HG02623 (cell line): Measurements from ENCODE around the gene TPT1.
A peak's percentile ranks its signal among the peaks of the same experiment; 100 is the strongest.
"Not testable (repeated sequence)": the region's sequence is repeated elsewhere in the genome, so short reads cannot be mapped to it uniquely, and the experiment has no call there.

ENCODE experiments used
- ATAC-seq: cut with Tn5 transposase; IDR thresholded peaks from one replicate; pipeline ENCODE4 v1.9.1; 2021; ENCODE audit warnings: moderate library complexity; ENCODE audit not compliant: unreplicated experiment

The TPT1 gene

DNA sequence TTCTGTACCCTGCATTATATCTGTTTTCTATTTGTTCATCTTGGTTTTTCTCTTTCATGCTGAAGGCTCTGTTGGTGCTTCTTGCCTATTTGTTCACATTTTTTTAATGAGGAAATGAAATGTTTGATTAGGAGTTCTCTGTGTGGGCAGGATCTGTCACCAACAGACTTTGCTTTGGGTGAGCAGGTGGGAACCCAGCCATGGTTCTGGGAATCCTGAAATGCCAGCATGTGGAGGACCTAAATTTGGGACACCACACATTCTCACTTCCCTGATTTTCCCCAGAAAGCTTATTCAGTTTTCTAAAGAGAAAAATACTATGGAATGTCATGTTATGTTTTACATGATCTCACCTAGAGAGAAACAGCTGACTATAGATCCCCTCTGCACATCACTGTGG lies 34.0 kb downstream of the TPT1 start:
- no peak for ATAC-seq

DNA sequence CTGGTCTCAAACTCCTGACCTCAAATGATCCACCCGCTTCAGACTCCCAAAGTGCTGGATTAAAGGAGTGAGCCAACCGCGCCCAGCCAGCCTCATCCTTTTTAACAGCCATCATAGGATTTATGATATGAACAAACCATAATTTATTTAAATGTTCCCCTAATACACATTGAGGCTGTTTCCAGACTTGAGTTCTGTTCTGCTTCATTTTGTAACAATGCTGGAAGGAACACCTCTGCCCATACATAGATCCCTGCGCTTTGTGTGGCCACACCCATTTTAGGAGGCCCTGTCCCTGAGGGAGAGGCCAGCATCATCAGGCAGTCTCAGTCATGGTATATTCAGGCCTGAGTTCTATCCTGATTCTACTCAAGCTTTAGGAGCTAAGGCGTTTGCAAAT lies 35.9 kb downstream of the TPT1 start:
- no peak for ATAC-seq

DNA sequence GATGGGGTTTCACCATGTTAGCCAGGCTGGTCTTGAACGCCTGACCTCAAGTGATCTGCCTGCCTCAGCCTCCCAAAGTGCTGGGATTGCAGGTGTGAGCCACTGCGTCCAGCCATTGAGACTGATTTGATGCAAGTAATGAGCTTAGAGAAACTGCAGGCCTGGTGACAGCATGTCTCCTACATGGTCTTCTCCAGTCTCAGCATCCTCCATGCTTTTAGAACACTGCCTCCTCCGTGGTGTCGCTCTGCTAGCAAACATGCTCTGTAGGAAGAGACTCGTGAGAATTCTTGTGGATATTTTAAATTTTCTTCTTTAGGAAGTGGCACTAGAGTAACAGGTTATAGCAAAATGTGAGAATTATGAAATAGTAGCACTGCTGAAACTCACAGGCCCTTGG lies 37.1 kb downstream of the TPT1 start:
- ATAC-seq: no peak

DNA sequence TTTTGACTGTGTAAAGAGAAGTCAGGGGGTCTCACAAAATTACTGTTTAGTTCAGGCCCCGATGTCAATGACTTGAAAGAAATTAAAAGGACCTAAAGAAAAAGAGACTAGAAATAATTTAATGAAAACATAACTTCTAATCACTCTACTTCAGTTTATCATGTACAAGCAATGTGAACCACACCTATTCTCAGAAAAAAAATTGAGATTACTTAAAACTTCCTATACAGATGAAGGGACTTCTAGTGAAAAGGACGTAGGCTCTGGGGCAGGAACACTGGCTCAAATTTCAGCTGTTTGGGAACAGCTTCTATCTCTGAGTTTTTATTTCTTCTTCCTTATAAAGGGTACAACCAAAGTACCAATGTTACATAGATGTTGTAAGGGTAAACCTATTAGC lies 38.0 kb downstream of the TPT1 start:
- ATAC-seq: no peak

DNA sequence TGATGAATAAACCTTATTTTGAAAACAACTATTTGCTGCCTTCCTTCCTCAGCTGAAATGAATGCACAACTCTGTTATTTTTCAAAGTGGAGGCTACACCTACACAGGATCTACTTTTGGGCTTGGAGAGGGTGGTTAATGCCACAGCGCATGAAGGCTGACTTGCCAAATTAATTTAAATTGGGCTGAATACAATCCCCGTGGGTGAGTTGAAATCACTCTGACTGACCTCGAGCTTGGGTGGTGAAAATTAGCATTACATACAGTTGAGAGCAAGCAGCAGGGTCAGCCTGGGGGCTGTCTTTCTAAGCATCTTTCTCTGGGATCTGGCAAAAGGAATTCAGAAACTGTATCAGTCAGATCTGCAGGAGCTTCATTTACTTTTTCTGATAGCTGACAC lies 38.5 kb downstream of the TPT1 start:
- no peak for ATAC-seq

DNA sequence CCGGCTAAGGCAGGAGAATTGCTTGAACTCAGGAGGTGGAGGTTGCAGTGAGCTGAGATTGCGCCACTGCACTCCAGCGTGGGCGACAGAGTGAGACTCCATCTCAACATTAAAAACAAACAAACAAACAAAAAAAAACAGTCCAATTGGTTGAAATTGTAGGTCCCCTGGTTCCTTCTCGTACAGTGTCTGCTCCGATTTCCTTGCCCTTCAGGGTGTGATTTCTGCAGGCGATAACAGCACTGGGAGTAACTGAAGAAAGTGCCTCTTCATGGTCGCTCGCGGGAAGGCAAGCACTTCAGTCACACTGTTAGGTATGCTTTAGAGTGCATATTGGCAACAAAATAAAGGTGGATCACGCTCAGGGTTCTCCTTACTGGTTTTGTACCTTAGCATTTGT lies 39.7 kb downstream of the TPT1 start:
- ATAC-seq: no peak

DNA sequence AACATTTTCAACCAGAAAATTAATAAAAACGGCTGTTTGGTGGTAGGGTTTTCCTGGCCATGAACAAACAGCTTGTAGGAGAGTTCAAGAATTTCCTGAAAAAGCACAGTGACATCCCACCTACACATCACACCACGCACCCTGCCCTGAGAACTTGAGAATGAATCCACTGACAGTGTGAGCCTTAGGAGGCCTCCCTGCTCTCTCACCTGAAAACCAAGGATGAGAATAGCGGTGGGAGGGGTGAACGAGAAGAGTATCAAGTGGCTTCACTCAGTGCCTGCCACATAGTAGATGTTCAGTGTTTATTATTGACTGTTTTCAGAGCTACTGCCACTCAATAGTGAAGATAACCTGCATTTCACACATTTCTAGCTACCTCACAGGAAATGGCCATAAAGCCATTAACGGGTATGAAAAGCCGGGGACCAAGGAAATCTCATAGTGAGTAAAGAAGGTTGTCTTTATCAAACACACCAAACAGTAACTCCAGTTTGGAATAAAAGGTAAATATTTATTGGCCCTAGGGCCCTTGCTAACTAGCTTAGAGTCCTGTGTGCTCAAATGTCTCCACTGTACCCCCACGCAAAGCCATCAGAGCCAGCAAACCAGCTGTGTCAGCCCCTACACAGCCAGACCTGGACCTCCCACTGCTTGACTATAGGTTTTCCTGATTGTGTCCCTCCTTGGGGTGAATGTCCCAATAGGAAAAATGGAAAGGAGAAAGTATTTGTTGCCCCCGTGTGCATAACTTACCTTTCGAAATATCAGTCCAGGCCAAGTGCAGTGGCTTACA lies 40.6 kb downstream of the TPT1 start:
- no peak for ATAC-seq

DNA sequence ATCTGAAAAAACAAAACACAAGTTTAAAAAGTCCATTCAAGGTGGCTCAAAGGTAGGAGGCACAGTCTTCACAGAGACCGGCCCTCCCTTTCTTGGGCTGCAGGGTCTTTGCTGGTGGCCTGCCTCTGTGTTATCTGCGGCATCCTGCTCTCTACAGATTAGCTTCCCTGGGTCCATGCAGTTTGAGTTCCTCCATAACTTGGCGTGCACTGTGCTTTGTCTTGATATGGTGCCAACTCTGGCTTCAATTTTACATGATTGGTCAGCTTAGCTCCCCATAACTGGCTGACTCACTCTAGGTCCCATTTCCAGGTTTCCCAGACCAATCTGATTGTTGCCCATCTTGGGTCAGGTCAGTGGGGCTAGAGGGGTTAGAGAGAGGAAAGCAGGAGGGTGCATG lies 41.8 kb downstream of the TPT1 start:
- ATAC-seq: no peak

DNA sequence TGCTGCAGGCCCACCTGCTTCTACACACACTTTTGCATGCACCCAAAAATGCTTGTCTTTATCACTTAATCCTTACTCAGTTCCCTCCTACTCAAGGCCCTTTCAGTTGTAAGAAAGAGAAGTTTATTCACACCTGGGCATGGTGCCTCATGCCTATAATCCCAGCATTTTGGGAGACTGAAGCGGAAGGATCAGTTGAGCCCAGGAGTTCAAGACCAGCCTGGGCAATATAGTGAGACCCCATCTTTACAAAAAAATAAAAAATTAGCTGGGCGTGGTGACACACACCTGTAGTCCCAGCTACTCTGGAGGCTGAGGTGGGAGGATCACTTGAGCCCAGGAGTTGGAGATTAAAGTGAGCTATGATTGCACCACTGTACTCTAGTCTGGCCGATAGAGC lies 42.4 kb downstream of the TPT1 start:
- ATAC-seq: not testable (repeated sequence)

DNA sequence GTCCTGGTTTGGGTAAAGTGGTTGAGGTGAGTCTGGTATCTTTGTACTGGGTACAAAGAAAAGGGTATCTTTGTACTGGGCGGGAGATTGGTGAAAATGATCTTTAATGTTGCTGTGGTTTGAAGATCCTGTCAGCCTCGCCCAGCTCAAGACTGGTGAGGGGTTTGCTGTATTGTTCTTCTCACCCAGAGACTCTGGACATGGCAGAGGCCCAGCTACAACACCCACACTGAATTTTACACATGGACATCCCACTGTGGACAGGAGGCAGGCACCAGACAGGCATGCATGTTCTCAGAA lies 42.8 kb downstream of the TPT1 start:
- no peak for ATAC-seq

DNA sequence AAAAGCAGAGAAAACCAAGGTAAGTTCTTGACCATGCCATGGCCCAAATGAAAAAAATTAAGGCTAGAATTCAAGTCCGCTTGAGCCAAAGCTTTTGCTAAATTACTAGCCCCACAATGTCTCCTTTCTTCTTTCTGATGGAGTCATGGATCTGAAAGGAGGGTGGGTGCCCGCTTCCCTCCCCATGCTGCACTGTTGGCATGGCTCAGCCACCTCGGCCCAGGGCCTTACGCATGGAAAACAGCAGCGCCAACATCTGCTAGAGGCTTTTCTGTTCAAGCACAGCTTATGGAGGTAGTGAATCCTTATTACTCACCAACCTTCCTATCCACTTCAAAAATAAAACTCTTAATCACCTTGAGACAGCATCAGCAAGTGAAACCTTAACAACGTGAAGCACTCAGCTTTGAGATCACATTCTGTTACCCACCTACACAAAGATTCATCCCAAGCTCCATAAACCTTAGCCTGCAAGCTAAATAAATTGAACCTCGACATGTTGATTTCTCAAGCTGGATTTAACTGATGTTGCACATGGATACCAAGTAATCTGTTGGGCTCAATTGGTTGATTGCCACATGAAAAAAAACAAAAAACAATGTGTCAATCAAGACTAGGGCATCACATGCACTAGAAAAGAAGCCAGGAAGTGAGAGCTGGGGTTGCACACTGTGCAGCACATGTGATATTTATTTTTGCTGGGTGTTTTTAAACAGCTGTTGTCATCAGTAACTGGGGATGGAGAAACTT lies 43.4 kb downstream of the TPT1 start:
- peak; percentile 55 for ATAC-seq

DNA sequence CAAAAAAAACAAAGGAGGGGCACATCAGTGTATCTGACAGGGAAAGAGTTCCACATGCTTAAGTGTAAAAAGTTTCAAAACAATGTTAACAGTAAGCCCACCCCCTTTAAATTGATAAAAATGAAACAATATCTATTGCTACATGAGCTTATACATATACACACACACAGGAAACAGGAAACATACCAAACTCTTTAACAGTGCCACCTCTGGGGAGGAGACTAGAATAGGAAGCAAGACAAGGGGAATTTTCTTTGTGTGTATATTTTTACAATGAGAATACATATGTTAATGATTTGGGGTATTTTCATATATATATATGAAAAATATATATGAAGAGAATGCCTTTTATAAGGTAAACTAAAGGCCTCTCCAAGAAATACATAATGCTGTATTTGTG lies 44.7 kb downstream of the TPT1 start:
- no peak for ATAC-seq

DNA sequence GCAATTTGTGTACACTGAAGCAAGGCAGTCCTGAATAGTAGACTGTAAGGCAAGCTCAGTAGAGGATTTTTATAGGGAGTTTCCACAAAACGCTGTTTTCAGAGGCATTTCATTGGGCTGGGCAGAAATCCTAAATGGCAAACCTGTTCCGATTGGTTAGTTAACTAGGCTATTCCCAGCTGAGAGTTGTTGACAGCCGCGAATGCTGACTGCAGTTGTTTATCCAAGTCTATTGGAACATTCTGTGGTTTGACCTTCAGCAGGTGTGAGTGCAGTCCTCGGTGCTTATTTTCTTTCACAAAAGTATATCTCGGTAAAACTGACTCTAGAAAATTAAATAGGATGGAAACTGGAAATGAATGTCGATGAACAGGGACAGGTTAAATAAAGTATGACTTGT lies 45.4 kb downstream of the TPT1 start:
- ATAC-seq: no peak

DNA sequence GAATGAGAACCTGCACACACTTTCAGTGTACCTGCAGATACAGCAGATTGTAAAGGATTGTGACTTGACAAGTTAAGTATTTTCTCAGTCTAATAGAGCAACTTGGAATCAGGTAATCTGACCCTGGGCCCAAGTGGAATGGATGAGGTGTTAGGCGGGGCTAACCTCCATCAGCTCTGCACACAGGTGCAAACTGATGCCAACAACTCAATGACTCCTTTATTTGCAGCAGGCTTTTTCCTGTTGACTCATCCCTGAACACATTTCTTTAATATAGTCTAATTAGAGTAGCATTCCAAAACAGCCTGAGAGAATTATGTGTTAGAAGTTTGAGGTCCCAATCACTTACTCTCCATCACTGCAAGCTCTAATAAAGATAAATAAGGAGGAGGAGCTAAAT lies 48.8 kb downstream of the TPT1 start:
- ATAC-seq: no peak

DNA sequence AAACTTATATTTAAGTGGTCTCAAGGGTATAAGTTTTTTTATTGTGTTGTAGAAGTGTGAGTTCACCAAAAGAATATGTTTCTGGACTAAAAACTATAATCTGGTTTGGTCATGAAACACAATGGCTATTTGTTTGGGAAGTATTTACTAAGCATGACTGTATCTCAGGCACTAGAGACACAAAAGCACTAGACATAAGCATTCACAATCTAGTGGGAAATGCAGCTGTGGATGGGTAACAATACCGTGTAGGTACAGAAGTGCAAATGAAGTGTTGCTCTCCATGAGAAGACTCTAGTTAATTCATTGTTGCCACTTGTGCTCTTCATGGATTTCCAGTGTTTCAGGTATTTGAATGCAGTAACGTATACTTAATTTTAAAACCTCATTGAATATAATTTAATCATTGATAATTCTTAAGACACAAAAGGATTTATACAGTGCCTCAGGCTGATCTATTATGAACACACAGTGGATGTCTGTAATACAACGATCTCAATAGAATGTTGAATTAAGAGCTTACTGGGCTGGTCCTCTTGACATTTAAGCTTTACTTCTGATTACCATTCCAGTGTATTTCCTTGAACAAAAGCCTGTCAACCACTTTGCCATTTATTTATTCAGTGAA lies 50.9 kb downstream of the TPT1 start:
- ATAC-seq: no peak
